HuH-7.5 (cell line): Measurements from ENCODE around the gene IL31RA.

ENCODE experiments used
- DNase-seq: peaks from one replicate; pipeline ENCODE4 v3.0.0; 2011; ENCODE audit warnings: low spot score

Gene IL31RA

DNA sequence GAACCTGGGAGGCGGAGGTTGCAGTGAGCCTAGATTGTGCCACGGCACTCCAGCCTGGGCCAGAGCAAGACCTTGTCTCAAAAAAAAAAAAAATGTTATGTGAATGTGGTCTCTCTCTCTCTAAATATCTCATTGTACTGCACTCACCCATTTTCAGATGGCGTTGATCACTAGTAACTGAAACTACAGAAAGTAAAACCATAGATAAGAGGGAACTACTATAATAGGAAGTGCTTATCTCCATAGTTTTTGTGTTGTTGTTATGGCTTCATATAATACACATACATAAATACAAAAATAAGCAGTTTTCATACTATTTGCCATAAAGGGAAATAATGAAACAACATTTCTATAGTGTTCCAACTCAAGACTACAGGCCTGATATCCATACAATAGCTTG is 9.1 kb downstream of the IL31RA start:
- no peak for DNase-seq

DNA sequence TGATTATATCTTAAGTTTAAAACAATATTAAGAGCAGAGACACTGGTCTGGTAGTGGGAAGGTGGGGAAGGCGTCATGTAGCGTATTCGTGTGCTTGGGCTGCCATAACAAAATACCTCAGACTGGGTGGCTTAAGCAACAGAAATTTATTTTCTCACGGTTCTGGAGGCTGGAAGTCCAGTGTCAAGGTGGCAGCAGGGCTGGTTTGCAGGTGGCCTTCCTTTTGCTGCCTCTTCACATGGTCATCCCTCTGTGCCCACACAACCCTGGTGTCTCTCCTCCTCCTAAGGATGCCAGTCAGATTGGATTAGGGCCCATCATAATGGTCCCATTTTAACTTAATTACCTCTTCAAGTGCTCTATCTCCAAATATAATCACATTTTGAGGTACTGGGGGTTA is 9.6 kb downstream of the IL31RA start:
- DNase-seq = no peak

DNA sequence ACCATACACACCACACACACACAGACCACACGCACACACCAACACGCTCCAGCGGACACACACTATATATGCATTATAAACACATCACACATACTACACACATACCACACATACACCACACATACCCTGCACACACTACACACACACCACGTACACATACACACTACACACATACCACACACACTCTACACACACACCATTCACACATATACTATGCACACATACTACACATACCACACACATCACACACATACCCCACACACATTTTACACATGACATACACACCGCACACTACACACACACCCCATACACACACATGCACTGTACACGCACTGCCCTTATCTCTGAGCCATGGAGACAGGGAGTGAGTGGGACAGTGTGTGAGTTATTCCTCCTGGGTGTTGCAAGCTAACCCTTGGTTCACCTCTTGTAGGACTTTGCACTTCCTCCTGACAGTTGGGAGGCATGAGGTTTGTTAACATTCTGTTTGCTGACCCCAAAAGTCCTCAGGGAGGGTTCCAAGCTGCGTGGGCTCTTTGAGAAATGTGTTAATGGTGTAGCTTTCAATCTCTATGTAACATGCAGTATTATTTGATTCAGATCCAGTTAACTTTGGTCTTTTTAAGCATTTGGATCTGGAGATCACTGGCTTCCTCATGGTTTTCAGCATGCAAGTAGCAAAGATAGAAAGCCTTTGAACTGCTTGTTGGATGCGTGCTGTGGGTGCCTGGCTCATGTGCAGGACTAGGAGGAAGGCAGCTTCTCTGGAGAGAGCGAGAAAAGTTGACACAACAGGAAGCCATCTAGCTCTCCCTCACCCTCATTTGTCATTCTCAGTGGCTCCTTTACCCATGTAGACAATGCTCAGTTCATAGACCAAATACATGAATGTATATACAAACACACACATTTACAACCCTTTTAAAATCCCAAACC is 13.7 kb downstream of the IL31RA start:
- no peak for DNase-seq

DNA sequence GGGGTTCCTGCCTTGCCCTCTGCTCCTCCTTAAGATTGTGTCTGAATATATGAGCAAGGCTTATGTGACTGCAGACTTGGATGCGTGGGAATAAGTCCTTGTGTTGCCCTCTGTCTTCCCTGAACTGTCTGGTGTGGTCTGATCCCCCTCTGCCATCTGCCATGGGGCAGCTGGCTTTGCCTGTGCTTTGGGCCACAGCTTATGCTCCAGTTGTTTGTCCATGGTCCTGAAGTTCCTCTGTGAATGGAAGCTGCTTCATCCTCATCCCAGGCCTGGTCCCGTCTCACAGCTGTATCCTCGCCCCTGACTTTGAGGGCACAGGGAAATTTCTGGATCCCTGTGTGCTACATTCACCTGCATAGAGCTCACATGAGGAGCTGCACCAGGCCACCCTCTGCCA is 14.7 kb downstream of the IL31RA start:
- no peak for DNase-seq

DNA sequence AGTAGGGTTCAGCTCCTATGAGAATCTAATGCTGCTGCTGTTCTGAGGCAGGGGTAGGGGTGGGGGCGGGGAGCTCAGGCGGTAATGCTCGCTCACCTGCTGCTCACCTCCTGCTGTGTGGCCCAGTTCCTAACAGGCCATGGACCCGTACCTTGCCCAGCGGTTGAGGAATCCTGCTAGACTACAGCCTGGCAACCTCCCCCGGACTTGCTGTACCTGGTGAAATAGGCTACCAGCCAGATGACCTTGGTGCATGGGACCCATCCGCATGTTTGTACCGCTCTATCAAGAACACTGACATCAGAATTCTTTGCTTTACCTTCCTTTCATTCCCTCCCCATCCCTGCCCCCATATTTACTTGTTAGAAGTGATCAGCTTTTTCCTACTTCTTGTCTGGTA is 15.3 kb downstream of the IL31RA start:
- no peak for DNase-seq

DNA sequence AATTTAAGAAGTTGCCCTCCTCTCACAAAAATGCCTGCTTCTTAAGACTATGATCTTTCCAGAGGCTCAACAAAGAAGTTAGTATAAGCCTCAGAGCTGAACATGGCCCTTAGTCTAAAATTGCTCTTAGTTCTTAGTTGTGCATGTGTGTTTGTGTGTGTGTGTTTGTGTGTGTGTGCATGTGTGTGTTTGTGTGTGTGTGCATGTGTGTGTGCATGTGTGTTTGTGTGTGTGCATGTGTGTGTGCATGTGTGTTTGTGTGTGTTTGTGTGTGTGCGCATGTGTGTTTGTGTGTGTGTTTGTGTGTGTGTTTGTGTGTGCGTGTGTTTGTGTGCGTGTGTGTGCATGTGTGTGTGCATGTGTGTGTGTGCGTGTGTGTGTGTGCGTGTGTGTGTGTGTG is 15.8 kb downstream of the IL31RA start:
- DNase-seq = no peak

DNA sequence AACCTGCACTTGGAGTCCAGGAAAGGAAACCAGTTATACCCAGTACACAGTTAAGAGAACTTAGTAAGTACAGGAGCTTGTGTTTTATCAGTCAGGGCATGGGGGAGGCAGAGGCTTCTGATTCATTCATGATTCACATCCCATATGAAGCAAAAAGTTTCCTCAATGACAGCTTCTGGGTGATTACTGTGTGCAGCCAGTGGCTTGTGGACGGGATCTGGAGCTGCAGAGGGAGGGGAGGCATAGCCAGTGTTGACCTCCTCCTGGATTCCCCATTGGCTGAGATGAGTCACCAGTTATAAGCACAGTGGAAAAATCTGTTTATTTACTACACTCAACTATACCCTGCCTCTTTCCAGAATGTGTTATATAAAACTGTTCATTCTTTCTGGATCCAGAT is 17.7 kb downstream of the IL31RA start:
- DNase-seq = no peak

DNA sequence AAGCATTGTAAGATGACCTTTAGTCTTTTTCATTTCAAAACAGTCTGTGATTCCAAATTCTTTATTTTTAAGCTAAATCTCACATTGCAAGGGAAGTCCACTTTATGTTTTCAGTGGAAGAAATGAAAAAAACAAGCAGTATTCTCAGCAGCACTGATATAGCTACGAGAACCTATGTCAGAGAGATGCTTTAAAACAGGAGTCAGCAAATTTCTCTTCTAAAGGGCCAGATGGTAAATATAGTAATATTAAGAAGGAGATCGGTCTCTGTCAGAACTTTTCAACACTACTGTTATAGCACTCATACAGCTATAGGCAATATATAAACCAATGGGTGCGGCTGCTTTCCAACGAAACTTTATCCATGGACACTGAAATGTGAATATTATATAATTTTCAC is 18.7 kb downstream of the IL31RA start:
- no peak for DNase-seq

DNA sequence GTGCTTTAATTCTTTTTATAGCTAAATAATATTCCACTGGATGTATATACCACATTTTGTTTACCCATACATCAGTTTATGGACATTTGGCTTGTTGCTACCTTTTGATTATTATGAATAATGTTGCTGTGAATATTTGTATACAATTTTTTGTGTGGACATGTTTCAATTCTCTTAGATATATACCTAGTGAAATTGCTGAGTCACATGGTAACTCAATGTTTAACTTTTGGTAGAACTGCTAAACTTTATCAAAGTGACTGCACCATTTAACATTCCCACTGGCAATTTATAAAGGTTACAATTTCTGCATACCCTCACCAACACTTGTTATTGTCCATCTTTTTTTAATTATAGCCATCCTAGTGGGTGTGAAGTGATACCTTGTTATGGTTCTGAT is 22.1 kb downstream of the IL31RA start:
- no peak for DNase-seq

DNA sequence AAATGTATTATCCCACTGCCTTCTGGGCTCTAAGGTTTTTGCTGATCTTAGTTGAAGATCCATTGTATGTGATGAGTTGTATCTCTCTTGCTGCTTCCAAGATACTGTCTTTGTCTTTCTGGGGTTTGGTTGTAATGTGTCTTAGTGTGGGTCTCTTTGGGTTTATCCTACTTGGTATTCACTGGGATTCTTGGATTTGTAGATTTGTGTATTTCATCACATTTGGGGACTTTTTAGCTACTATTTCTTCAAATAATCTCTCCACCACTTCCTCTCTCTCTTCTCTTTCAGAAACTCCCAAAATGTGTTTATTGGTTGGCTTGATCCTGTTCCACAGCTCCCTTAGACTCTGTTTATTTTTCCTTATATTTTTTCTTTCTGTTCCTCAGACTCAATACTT is 26.5 kb downstream of the IL31RA start:
- no peak for DNase-seq

DNA sequence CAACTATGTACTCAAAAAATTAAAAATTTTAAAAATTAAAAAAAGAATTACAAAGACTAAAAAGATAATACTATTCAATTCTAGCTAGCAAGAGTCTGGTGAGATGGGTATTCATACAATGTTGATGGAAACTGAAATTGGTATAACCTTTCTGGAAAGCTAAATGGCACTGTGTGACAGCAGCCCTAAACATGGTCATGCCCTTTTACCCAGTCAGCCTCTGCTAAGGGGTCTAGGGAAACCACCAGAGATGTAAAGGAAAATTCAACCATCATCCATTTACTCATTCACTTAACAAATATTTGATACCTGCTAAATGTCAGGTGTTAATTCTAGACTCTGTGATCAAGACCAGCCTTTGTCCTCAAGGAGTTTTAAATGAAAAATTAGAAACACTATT is 29.3 kb downstream of the IL31RA start:
- no peak for DNase-seq

DNA sequence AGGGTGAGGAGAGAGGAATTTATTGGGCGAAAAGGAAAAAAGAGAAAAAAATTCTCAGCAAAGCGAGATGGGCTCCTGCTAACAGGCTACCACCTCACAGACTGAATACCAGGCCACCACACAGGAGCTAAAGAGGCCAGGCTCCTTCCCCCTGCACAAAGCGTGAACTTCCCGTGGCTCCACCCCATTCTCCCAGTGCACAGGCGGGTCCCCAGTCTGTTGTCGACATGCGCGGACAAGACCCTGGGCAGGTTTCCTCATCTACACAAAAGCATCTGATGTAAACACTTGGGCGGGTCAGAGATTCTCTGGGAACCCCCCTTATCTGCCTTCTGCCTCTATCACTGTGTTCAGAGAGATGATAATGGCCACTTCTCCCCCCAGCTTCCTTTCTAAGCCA is 34.2 kb downstream of the IL31RA start:
- DNase-seq = no peak

DNA sequence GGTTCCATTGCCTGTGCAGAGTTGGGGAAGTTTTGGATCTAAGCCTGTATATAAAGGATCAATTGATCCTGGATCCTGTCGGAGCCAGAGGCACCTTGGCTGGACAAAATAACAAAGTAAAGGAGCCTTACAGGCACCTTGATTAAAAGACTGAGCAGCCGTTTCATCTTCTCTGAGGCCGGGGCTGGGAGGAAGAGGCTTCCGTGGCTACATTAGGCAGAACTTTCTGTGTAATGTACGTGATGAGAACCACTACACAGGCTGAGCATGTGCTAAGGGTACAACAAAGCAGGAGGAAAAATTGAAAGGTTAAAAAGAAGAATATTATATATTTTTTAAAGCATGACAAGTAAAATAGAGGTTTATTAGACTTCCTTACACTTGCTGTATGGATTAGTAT is 37.0 kb downstream of the IL31RA start:
- no peak for DNase-seq

DNA sequence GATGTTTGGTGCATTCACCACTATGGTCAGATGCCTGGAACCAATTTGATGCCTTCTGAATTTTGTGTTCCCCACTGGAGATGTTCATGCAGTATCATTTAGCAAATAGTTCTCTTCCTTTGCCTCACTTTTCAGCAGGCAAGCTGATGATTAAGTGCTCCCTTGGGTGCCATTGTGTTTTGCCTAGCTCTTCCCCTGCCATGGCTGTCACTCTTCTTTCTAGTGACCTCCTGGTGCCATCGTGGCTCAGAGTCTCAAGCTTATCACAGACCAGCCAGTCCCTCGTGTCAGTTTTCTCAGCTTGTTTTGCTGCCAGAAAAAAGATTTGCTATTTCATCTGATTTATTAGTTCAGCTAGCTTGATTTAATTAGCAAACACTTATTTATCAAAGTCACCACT is 41.3 kb downstream of the IL31RA start:
- no peak for DNase-seq

DNA sequence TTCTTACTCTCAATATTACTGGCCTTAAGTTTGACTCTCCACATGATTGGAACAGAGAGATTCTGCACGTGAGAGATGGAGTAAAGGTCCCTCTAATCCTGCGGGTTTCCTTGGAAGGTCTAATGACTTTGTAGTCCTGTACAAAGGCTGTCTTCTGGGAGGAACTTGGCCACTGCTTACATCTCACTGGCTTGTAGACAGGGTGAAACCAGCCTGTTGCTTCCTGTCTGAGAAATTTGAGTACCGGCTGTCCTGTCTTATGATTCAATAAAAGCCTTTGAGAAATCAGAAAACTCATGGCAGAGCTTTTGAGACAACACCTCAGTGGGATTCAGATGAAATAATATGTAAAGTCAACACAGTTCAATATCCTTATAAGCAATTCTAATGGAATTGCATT is 43.0 kb downstream of the IL31RA start:
- DNase-seq = no peak

DNA sequence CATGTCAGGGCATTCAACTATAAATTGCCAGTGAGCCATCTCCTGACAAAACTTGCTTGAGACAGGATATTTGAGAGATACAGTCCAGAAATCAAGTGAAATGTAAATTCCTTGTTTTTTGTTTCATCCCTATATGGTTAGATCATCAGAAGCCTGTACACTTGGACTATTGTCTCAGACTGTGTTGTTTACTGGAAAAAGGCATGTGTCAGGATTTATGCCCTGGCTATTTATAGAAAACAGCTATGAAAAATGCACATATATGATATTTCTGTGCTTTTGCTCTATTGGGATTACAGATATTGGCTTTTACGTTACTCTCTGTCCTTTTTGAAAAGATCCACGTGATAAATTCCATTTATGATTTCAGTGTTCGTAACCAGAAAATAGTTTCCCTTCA is 44.2 kb downstream of the IL31RA start:
- no peak for DNase-seq

DNA sequence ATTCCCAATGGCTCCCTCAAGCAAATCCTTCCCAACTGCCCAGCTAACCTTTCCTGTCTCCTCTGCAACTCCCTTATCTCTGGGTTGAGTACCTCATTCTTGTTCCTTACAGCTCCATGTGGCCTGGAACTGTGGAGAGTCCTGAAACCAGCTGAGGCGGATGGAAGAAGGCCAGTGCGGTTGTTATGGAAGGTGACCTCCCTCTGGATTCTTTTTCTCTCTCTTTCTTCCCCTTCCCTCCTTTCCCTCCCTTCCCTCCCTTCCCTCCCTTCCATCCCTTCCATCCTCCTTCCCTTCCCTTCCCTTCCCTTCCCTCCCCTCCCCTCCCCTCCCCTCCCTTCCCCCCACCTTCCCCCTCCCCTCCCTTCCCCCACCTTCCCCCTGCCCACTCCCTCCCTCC is 45.1 kb downstream of the IL31RA start:
- no peak for DNase-seq

DNA sequence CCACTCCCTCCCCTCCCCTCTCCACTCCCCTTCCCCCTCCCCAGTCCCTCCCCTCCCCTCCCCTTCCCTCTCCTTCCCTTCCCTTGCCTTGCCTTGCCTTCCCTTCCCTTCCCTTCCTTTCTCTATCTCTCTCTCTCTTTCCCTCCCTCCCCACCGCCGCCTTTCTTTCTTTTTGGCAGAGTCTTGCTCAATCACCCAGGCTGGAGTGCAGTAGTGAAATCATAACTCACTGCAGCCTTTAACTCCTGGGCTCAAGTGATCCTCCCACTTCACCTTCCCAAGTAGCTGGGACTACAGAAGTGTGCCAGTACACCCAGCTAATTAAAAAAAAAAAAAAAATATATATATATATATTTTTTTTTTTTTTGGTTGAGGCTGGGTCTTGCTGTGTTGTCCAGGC is 45.5 kb downstream of the IL31RA start:
- no peak for DNase-seq

DNA sequence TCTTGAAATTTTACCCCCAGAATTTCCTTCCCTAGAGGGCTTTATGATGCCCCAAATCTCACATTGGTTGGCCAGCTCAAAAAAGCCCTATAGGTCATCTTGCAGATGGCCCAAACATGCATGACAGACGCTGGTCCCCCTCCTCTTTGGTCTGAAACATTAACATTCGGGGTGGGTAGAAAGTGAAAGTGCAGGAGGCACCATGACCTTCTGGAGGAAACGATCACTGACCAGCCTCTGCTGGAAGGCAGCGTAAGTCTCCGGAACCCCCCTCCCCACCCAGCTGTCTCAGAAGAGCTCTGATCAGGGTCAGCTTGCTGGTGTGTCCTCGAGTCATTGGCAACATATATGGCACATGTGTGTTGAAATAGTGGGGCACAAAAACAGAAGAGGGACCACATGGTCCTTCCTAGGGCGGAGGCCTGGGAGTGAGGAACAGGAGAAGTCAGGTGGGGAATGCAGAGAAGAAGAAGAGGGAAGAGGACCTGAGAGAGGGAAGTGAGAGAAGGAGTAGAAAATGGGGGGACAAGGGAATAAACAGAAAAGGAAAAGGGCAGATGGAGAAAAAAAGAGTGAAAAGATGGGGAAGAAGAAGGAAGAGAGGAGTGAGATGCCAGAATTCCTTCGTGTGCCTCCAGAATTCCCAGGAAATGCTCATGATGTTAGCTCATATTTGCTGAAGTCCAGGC is 46.2 kb downstream of the IL31RA start:
- DNase-seq = no peak

DNA sequence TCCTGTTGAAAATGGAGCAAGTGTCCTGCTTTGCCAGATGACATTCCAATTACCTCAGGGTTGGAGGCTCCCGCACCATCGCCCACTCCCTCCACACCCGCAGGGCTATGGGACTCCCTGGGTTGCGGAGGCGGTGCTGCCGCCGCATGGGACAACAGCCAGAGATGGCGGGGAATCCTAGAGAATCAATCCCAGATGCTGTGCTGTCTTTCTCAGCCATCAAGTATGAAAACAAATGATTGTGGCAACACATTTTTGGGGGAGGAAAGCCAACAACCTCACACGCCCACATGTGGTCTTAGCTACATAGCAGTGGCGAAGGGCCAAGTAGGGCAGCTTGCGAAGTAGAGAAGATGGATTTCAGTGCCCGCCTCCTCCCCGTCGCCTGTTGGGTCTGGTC is 46.7 kb downstream of the IL31RA start:
- no peak for DNase-seq

DNA sequence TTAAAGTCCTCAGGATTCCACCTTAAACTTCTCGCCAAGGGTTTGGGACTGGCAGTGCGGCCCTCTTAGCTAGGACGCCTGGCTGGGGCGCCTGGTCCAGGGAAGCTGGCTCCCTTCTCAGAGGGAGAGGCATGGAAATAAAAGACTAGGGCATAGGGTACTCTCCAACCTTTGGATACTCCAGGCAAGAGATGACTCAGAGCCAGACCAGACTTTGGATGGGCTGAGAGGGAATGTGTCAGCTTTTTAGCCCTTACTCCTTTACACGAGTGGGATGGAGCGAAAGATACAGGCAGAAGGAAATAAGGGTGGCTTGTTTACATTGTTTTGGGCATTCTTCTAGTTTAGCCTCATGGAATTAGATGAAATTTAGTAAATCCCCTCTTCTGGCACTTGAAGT is 48.2 kb downstream of the IL31RA start:
- no peak for DNase-seq

DNA sequence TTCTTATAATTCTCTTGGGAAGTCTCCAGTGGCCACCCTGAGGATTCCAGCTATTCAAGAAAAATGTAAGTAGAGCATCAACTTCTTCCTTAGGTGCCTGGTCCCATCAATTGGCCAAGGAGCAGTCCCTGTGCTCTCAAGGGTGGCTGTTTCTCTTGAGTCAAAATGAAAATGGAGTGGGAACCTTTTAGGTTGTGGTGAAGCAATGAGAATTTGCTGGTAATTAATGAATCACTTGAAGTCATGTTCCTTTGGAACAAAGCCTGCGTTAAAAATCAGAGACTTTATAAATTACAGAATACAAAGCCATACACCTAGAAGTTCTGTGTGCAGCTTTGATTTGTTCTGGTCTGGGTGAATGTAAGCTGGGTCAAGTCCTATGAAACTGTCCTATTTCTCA is 48.9 kb downstream of the IL31RA start:
- DNase-seq = no peak

DNA sequence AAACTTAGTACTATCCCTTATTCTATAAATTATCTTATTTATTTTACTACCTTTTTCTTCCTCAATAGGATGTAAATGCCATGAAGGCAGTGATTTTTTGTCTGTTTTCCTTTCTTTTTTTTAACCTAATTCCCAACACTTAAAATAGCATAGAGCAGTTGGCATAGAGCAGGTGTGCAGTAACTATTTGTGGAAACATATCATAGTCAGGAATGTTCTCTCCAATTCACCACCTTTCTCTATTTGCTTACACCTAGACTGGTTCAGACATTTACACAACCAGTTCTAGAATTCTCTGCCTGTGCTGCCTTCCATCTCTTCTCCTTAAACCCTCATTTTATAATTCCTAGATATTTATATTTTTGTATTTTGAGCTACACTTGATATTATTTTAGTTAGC is 49.6 kb downstream of the IL31RA start:
- DNase-seq = no peak

DNA sequence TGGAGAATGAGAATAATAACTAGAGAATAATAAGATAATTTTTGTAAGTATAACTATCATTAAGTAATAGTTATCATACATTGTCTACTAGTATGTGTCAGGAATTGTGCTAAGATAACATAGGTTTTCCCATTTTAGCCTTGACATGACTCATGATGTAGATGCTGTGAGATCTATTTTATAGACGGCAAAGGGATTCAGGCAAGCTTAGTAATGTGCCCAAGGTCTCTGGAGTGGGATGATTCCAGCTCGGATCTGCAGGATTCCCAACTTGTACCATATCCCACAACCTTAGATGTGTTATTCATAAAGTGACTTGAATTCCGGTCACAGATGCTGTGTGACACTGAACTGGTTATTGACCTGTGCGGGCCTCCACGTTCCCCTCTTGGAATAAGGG is 51.5 kb downstream of the IL31RA start:
- no peak for DNase-seq
